A549 treated with Hydrocortisone at 1 μM for 4 hours (cell line): Measurements from ENCODE around the gene SEH1L. TPM values are rescaled to one million over a fixed set of nuclear protein-coding genes. Genes with fewer than 3 reads are reported as not detected.

Source experiments
- total RNA-seq: library from RNA; stranded (reverse); fragments of 200-300 nt; extraction: Qiagen RNA extraction; gene quantifications from 5 replicates; pipeline ENCODE4 v1.2.3, GENCODE V29; 2022

The SEH1L gene, protein sequence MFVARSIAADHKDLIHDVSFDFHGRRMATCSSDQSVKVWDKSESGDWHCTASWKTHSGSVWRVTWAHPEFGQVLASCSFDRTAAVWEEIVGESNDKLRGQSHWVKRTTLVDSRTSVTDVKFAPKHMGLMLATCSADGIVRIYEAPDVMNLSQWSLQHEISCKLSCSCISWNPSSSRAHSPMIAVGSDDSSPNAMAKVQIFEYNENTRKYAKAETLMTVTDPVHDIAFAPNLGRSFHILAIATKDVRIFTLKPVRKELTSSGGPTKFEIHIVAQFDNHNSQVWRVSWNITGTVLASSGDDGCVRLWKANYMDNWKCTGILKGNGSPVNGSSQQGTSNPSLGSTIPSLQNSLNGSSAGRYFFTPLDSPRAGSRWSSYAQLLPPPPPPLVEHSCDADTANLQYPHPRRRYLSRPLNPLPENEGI
- total RNA-seq: 24.1 to 29.5 TPM (median 26.1 TPM) in 5 replicates

DNA sequence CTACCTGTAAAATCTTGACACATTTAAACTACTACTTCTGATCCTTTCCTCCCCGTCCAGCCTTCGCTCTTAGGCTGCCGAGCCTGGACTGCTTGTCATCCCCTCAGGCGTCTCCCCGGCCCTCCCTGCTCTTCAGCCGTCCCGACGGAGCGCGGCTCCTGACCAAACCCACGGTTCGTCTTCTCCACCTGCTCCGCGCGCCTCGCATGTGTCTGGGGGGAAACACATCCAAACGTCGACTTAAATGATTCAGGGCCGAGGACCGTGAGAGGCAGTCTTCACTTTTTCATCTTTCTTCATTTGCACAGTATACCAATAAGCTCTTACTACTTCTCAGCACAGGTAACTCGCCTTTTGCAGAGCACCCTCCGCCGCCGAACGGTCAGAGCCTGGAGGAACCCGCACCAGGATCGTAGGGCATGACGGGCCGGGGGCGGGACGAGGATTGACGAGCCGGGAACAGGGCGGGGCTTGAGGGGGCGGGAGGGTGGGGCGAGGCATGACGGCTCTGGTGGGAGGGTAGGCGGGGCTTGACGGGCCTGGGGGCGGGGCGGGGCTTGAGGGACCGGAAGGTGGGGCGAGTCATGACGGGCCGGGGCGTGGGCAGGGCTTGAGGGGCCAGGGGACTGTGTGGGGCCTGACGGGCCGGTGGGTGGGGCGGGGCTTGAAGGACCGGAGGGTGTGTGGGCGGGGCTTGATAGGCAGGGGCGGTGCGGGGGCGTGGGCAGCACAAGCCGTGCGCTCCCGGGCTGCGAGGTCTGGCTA is at the start of gene SEH1L:
SEH1L (plus strand) TSS at position 727 of the 765 bp plus-strand sequence. CDS start 111 bp downstream, outside the sequence.

DNA sequence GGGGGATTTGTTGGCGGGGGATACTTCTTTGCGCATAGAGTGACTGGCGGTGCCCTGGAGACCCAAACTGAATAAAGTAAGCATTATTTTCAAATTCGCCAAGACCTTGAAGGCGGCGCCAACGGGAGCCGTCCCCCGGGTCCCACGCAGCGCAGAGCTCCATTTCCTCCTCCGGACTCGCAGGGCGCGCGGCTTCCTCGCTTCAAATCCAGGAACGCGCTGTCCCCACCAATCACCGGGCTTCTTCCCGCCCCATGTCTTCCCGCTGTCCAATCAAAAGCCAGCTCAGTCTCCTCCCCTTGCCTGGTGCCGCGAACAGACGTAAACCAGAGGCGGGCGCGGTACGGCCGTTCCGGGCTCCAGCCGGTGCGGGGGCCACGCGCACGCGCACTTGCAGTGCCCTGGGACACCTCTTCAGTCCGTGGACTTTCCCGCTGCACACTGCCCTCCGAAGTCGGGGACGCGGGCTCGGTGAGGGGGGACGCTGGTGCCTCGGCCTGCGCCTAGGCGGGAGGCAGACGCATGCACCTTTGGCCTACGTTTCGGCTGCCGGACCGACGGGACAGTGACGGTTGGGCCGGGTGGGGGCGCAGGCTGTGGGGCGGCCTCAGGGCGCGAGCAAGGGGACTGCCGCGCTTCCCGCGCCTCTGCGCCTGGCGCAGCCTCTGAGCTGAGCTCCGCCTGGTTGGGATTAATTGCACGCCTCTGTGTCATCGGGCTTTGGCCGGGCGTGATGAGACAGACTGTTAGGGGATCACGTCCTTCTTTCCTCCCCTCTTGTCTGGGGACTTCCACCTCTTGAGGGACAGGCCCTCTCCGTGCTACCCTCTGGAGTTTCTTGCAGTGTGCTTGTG is 43.4 kb downstream of the SEH1L start, which contains the start of gene CEP192:
CEP192 (plus strand) TSS at position 396 of the 854 bp plus-strand sequence. CDS start 8,063 bp downstream, outside the sequence.

Other genes with a start within 250 kb of the SEH1L start
- 5.1 to 6.7 TPM (median 6.4 TPM) in 5 replicates for gene CEP76, start 245.3 kb upstream of the SEH1L start, total RNA-seq
- gene PSMG2, start 245.0 kb upstream of the SEH1L start, total RNA-seq: 59.6 to 72.9 TPM (median 69.2 TPM) in 5 replicates
- 17.7 to 19.6 TPM (median 18.2 TPM) in 5 replicates for gene PTPN2, start 63.8 kb upstream of the SEH1L start, total RNA-seq
- gene CEP192, start 43.4 kb downstream of the SEH1L start, total RNA-seq: 7.4 to 10.2 TPM (median 8.0 TPM) in 5 replicates